ENCODE results near the gene NEURL1B. TPM values are rescaled to one million over a fixed set of nuclear protein-coding genes. Genes with fewer than 3 reads are reported as not detected.

NEURL1B gene
- total RNA-seq, 2 donors from 2014 or later = 4.9 to 6.3 TPM

GRCh38 chr5:172644266-172644665 is 3.2 kb downstream of the NEURL1B start:
- no peak overlapping the region for H3K9ac ChIP-seq (ENCODE audit: extremely low read depth, low read length, poor library complexity, severe bottlenecking)
- no peak overlapping the region for H3K27ac ChIP-seq (ENCODE audit: low read depth, low read length)
- DNase-seq = no peak
- no peaks in the 10 kb centered on the region for H3K9me3 ChIP-seq (ENCODE audit: control insufficient read depth, low read length)
- no peaks in the 10 kb centered on the region for H3K4me1 ChIP-seq (ENCODE audit: control insufficient read depth, insufficient read depth, low read length)
- 79% methylated on average over 6 of the region's 6 CpGs for WGBS, 2 experiments (ENCODE audit: insufficient coverage in 1 of 2, insufficient read length in 1 of 2)
- no peak overlapping the region for H3K4me3 ChIP-seq (ENCODE audit: low read length)
- Mint-ChIP-seq H3K9me3 (no peaks in the 10 kb centered on the region), H3K4me1 (peaks cover 30% of the 10 kb centered on the region), H3K4me3 (no peak overlapping the region), H3K36me3 (ENCODE audit: low read depth) (no peaks in the 10 kb centered on the region), H3K27me3 (ENCODE audit: insufficient read depth) (peaks cover 29% of the 10 kb centered on the region), H3K27ac (no peak overlapping the region)
- TF ChIP-seq CTCF (conservative IDR thresholded peaks at IDR 0.05) = no peak
- H3K36me3 ChIP-seq (ENCODE audit: control insufficient read depth, insufficient read depth, low read length) = no peaks in the 10 kb centered on the region
- peaks cover 24% of the 10 kb centered on the region for H3K27me3 ChIP-seq (ENCODE audit: control insufficient read depth, insufficient read depth, low read length, poor library complexity, severe bottlenecking)

- Histone ChIP-seq H3K36me3 (ENCODE audit: control insufficient read depth, insufficient read depth, low read length) (no peaks in the 10 kb centered on the region), H3K9ac (ENCODE audit: extremely low read depth, low read length, poor library complexity, severe bottlenecking) (no peak overlapping the region), H3K27ac (ENCODE audit: low read depth, low read length) (no peak overlapping the region), H3K4me3 (ENCODE audit: low read length) (no peak overlapping the region), H3K27me3 (ENCODE audit: control insufficient read depth, insufficient read depth, low read length, poor library complexity, severe bottlenecking) (peaks cover 24% of the 10 kb centered on the region), H3K4me1 (ENCODE audit: control insufficient read depth, insufficient read depth, low read length) (no peaks in the 10 kb centered on the region), H3K9me3 (ENCODE audit: control insufficient read depth, low read length) (no peaks in the 10 kb centered on the region)
- Mint-ChIP-seq H3K36me3 (ENCODE audit: low read depth) (peaks cover 3% of the 10 kb centered on the region), H3K27ac (no peak overlapping the region), H3K9me3 (no peaks in the 10 kb centered on the region), H3K4me3 (no peak overlapping the region), H3K4me1 (peaks cover 30% of the 10 kb centered on the region), H3K27me3 (ENCODE audit: insufficient read depth) (peaks cover 25% of the 10 kb centered on the region)
- 82 to 100% methylated on average over 2 to 7 of the region's 8 CpGs for WGBS, 2 experiments (ENCODE audit: insufficient coverage in 1 of 2, insufficient read length in 1 of 2)
- no peak for DNase-seq
- TF ChIP-seq CTCF (conservative IDR thresholded peaks at IDR 0.05) = no peak
These were observed 3.6 kb downstream of the NEURL1B start for GRCh38 chr5:172644711-172645110.

GRCh38 chr5:172645271-172646055 is 4.4 kb downstream of the NEURL1B start:
- H3K27me3 Mint-ChIP-seq (ENCODE audit: insufficient read depth) = peaks cover 18% of the 10 kb centered on the region
- H3K4me3 Mint-ChIP-seq = no peak overlapping the region

More at GRCh38 chr5:172645271-172646055, 4.4 kb downstream of the NEURL1B start:
- Histone ChIP-seq H3K27ac (ENCODE audit: low read depth, low read length) (no peak overlapping the region), H3K9ac (ENCODE audit: extremely low read depth, low read length, poor library complexity, severe bottlenecking) (no peak overlapping the region), H3K27me3 (ENCODE audit: control insufficient read depth, insufficient read depth, low read length, poor library complexity, severe bottlenecking) (peaks cover 16% of the 10 kb centered on the region), H3K36me3 (ENCODE audit: control insufficient read depth, insufficient read depth, low read length) (no peaks in the 10 kb centered on the region), H3K4me1 (ENCODE audit: control insufficient read depth, insufficient read depth, low read length) (no peaks in the 10 kb centered on the region), H3K9me3 (ENCODE audit: control insufficient read depth, low read length) (no peaks in the 10 kb centered on the region), H3K4me3 (ENCODE audit: low read length) (no peak overlapping the region)
- H3K4me1 Mint-ChIP-seq = peaks cover 27% of the 10 kb centered on the region
- no peak for DNase-seq
- H3K9me3 Mint-ChIP-seq = no peaks in the 10 kb centered on the region
- TF ChIP-seq CTCF (conservative IDR thresholded peaks at IDR 0.05) = no peak
- peaks cover 3% of the 10 kb centered on the region for H3K36me3 Mint-ChIP-seq (ENCODE audit: low read depth)
- H3K27ac Mint-ChIP-seq = no peak overlapping the region
- WGBS, 2 experiments (ENCODE audit: insufficient coverage in 1 of 2, insufficient read length in 1 of 2) = 92 to 94% methylated on average over 8 to 11 of the region's 11 CpGs

Data from endodermal cell (in vitro differentiated cells).